Measurements from ENCODE around the gene UBE2M.

Gene UBE2M

DNA sequence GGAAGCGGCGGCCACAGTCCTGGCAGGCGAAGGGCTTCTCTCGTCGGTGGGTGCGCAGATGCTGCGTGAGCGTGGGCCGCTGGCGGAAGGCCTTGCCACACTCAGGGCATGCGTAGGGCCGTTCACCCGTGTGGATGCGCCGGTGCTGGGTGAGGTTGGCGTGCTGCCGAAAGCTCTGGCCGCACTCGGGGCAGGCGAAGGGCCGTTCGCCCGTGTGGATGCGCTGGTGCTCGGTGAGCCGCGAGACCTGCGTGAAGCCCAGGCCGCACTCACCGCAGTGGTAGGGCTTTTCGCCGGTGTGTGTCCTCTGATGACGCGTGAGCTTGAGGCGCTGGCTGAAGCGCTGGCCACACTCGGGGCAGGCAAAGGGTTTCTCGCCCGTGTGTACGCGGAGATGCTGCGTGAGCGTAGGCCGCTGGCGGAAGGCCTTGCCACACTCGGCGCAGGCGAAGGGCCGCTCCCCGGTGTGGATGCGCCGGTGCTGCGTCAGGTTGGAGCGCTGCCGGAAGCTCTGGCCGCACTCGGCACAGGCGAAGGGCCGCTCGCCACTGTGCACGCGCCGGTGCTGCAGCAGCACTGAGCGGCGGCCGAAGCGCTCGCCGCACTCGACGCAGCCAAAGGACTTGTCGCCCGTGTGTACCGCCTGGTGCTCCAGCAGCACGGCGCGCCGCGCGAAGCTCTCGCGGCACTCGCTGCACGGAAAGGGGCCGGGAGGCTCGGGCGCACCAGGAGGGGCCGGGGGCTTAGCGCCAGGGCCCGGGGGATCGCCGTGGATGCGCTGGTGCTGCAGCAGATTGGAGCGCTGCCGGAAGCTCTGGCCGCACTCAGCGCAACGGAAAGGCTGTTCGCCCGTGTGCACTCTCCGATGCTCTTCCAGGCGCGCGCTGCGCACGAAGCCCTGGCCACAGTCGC, 4.0 kb upstream of the UBE2M start:
- ChIA-PET CTCF (interaction anchor here (1.4 to 4.7 kb wide), 3 partner anchors 19 to 48 kb away, joined by 3 to 25 read pairs (median 9); partner anchors contain the start of gene ZBTB45), POLR2A (interaction anchor here (0.6 to 0.8 kb wide), 3 partner anchors 12 to 206 kb away, joined by 3 to 5 read pairs (median 4); no protein-coding TSS in a partner anchor)
- DNase-seq (ENCODE audit: extremely low spot score), result no peak
- TF ChIP-seq, protein P1, sequence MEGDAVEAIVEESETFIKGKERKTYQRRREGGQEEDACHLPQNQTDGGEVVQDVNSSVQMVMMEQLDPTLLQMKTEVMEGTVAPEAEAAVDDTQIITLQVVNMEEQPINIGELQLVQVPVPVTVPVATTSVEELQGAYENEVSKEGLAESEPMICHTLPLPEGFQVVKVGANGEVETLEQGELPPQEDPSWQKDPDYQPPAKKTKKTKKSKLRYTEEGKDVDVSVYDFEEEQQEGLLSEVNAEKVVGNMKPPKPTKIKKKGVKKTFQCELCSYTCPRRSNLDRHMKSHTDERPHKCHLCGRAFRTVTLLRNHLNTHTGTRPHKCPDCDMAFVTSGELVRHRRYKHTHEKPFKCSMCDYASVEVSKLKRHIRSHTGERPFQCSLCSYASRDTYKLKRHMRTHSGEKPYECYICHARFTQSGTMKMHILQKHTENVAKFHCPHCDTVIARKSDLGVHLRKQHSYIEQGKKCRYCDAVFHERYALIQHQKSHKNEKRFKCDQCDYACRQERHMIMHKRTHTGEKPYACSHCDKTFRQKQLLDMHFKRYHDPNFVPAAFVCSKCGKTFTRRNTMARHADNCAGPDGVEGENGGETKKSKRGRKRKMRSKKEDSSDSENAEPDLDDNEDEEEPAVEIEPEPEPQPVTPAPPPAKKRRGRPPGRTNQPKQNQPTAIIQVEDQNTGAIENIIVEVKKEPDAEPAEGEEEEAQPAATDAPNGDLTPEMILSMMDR (IDR thresholded peaks at IDR 0.05; ENCODE audit: control extremely low read depth, extremely low read depth, low read depth, missing control alignments), result no peak

DNA sequence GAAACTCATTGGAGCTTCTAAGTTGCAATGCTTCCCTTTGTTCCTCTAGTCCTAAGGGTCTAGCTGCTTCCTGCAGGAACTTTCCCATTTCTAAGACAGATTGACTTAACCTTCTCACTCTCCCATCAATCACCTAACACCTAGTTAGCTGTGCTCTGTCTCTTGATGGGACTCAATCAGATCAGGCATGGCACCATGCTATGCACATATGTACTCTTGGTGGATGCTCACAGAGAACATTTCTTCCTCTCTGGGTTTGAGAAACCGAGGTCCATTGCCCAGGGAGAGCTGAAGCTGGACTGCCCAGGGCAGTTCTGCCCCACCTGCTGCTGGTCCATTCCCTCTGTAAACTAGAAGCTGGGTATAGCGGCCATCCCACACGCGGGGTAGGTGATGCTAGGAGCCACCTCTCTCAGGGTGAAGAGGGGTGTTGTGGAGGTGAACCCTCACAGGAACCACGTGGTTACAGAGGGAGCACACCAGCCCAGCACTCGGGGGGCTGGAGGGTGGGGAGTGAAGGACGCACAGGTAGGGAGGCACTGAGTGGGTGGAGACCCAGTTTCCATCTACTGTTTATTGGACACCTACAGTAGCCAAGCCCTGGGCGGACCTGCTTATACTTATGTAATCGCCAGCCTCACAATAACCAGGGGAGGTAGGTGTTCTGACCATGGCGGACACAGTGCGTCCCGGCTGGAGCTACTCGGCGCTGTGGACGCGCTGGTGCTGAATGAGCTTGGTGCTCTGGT, 3.1 kb upstream of the UBE2M start:
- TF ChIP-seq, protein P1 (IDR thresholded peaks at IDR 0.05; ENCODE audit: control extremely low read depth, extremely low read depth, low read depth, missing control alignments), result no peak
- no peak for DNase-seq (ENCODE audit: extremely low spot score)
- CTCF ChIA-PET, result interaction anchor here (1.8 to 4.7 kb wide), 2 partner anchors 20 to 42 kb away, joined by 9 to 25 read pairs; partner anchors contain the start of gene ZBTB45
- POLR2A ChIA-PET, result interaction anchor here (0.8 kb wide), 1 partner anchor 17 kb away, joined by 3 read pairs; no protein-coding TSS in a partner anchor

DNA sequence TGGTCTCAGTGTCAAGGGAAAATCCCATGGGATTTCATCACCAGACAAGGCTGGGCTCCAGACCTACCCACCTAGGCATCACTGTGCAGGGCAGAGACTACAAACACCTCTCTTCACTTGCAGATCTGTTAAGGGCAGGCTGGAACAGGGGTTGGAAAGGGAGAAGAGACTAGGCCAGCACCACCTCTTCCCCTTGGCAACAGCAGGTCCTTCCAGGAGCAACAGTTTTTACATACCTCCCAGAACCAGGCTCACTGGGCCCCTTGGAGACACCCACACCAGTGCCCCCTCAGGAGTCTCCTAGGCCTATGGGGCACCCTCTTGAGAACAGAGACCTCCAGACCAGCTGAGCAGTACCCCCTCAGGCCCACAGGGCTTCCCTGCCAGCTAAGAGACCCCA, 2.5 kb upstream of the UBE2M start:
- TF ChIP-seq, protein P1 (IDR thresholded peaks at IDR 0.05; ENCODE audit: control extremely low read depth, extremely low read depth, low read depth, missing control alignments), result no peak
- ChIA-PET POLR2A (interaction anchor here (0.8 kb wide), 1 partner anchor 16 kb away, joined by 3 read pairs; no protein-coding TSS in a partner anchor), CTCF (interaction anchor here (4.7 kb wide), 1 partner anchor 41 kb away, joined by 25 read pairs; the partner anchor contains the start of gene ZBTB45)
- no peak for DNase-seq (ENCODE audit: extremely low spot score)

DNA sequence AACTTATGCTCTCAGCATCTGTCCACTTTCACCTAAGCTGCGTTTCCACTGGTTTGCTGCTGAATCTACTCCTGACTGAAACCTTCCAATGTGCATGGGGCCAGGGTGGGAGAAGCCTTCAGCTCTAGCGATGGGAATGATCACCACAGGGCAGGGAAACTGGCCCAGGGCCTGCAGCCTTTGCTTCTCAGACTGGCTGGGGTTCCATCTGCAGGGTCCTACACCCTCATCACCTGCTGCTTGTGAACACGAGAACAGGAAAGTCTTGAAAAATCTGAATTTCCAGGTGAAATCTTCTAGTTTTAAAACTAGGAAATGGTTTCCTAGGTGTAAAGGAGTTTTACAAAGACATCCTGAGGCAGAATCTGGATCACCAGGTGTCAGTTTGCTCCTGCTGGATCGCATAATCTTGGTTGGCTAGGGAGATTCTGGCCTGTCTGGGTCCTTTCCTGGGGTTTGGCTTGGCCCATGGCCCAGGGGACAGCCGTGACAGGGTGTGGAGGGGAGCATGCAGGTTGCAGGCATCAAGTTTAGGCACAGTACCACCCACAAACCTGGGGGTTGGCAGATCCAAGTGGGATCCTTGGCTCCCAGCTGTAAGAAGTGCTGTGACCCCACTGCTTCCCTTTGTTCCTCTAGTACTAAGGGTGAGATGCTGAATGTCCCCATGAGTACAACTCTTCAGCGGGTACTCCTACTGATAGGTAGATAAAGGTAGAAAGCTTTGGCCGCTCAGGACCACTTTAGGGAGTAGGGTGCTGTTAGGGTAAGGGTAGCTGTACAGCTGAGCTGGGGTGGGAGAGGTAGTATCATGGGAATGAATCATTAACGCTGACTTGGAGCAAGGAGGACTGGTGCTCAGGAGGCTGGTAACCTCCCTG, 1.8 kb upstream of the UBE2M start:
- CTCF ChIA-PET, result interaction anchor here (1.4 to 4.7 kb wide), 2 partner anchors 41 to 46 kb away, joined by 4 to 25 read pairs; partner anchors contain the start of gene ZBTB45
- no peak for DNase-seq (ENCODE audit: extremely low spot score)

DNA sequence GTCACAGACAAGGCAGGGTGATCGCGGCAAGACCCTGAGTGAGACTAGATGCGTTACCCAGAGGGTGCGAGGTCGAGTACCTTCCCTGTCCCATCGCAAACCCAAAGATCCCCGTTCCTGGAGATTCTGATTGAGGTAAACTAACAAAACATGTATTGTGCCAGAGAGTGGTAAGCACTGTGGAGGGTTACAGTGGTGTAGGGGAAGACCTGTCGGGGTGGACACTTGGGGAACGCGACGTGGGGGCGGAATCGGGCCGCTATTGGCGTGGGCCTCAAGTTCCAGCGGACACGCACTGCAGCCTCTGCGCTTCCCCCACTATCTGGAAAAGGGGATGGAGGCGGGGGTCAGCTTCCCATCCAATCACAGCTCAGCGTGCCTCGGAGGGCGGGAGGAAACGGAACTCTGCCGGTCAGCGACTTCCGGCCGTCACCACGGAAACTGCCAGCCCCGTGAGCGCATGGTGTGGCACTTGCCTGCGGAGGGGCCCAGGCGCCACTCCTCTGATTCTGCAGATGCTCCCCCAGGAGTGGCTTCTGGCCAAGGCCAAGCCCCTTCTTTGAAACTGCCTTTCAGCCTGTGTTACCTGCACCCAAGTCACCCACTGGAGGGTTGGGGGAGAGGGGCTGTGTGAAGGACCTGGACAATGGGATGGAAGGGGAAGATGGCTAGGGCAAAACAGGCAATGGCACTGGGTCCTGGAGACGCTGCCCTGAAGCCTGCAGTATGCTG, 1.0 kb upstream of the UBE2M start:
- TF ChIP-seq, protein P1 (IDR thresholded peaks at IDR 0.05; ENCODE audit: control extremely low read depth, extremely low read depth, low read depth, missing control alignments), result no peak
- POLR2A ChIA-PET, result interaction anchor here (0.6 to 1.7 kb wide), 5 partner anchors 13 to 70 kb away, joined by 3 to 6 read pairs (median 4); partner anchors contain the start of gene TRIM28
- DNase-seq (ENCODE audit: extremely low spot score), result peak; percentile 88
- CTCF ChIA-PET, result interaction anchor here (1.4 to 4.7 kb wide), 2 partner anchors 40 to 45 kb away, joined by 4 to 25 read pairs; partner anchors contain the start of gene ZBTB45

More for the DNA sequence above, 1.8 kb upstream of the UBE2M start:
- POLR2A ChIA-PET, result interaction anchor here (0.8 to 1.7 kb wide), 3 partner anchors 12 to 16 kb away, joined by 3 to 4 read pairs (median 3); no protein-coding TSS in a partner anchor
- TF ChIP-seq, protein P1 (IDR thresholded peaks at IDR 0.05; ENCODE audit: control extremely low read depth, extremely low read depth, low read depth, missing control alignments), result no peak
